Chondrocyte (in vitro differentiated cells): ENCODE data around the gene KMT2D. TPM values are rescaled to one million over a fixed set of nuclear protein-coding genes. Genes with fewer than 3 reads are reported as not detected.

Source experiments
- DNase-seq: peaks from one replicate; pipeline ENCODE4 v3.0.0; 2021; ENCODE audit warnings: mixed read lengths, low spot score
- H3K27ac Mint-ChIP-seq: one replicate; pipeline ENCODE4 v1.8.0; 2021; ENCODE audit warnings: mild to moderate bottlenecking, moderate library complexity, mixed read lengths; ENCODE audit not compliant: unreplicated experiment
- H3K27me3 Mint-ChIP-seq: 2 replicates; pipeline ENCODE4 v1.8.0; 2021; ENCODE audit warnings: low read depth, mixed read lengths
- H3K36me3 Mint-ChIP-seq: 2 replicates; pipeline ENCODE4 v1.8.0; 2021; ENCODE audit warnings: low read depth, mixed read lengths
- H3K4me1 Mint-ChIP-seq: 2 replicates; pipeline ENCODE4 v1.8.0; 2021; ENCODE audit warnings: low read depth, mild to moderate bottlenecking, mixed read lengths
- H3K4me3 Mint-ChIP-seq: one replicate; pipeline ENCODE4 v1.8.0; 2021; ENCODE audit warnings: mild to moderate bottlenecking, moderate library complexity, mixed read lengths; ENCODE audit not compliant: unreplicated experiment
- H3K9me3 Mint-ChIP-seq: 2 replicates; pipeline ENCODE4 v1.8.0; 2021; ENCODE audit warnings: low read depth, mixed read lengths
- total RNA-seq: library from RNA; stranded (reverse); gene quantifications from 3 replicates; pipeline ENCODE4 v1.2.1, GENCODE V29; 2021
- TF ChIP-seq, protein P1 (sequence below): fragments of 200-600 bp; sonication (generic); IDR thresholded peaks from 2 replicates; pipeline ENCODE4 v1.5.0; 2021; ENCODE audit warnings: antibody characterized with exemption, mild to moderate bottlenecking, moderate library complexity

KMT2D gene
- total RNA-seq, 1 donor from 2014 or later = 65.4 TPM

DNA sequence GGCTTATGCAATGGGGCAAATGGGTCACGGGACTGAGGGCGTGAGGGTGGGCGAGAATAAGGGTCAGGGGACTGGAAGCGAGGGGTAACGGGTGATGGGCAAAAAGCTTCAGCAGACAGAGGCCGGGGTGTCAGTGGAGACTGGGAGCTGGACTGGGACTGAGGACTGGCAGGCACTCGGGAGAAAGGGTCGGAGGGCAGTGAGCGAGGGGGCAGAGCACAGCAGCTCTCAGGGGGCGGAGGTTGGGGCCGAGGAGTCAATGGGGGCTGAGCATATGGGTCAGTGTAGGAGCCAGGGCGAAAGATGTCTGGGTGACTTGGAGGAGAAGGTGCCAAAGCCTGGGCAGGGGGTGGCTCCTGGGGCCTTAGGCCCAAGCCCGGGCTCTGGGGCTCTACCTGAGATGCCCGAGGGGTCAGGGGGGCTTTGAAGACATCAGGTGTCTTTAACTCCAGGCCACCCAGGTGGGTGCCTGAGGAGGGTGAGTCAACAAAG lies 20.2 kb downstream of the KMT2D start:
- Mint-ChIP-seq H3K27ac (no peak overlapping the region), H3K27me3 (no peaks in the 10 kb centered on the region), H3K4me3 (no peak overlapping the region), H3K36me3 (peaks cover 48% of the 10 kb centered on the region), H3K4me1 (no peaks in the 10 kb centered on the region), H3K9me3 (no peaks in the 10 kb centered on the region)
- TF ChIP-seq, protein P1, sequence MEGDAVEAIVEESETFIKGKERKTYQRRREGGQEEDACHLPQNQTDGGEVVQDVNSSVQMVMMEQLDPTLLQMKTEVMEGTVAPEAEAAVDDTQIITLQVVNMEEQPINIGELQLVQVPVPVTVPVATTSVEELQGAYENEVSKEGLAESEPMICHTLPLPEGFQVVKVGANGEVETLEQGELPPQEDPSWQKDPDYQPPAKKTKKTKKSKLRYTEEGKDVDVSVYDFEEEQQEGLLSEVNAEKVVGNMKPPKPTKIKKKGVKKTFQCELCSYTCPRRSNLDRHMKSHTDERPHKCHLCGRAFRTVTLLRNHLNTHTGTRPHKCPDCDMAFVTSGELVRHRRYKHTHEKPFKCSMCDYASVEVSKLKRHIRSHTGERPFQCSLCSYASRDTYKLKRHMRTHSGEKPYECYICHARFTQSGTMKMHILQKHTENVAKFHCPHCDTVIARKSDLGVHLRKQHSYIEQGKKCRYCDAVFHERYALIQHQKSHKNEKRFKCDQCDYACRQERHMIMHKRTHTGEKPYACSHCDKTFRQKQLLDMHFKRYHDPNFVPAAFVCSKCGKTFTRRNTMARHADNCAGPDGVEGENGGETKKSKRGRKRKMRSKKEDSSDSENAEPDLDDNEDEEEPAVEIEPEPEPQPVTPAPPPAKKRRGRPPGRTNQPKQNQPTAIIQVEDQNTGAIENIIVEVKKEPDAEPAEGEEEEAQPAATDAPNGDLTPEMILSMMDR = no peak
- peak; percentile 87 for DNase-seq

DNA sequence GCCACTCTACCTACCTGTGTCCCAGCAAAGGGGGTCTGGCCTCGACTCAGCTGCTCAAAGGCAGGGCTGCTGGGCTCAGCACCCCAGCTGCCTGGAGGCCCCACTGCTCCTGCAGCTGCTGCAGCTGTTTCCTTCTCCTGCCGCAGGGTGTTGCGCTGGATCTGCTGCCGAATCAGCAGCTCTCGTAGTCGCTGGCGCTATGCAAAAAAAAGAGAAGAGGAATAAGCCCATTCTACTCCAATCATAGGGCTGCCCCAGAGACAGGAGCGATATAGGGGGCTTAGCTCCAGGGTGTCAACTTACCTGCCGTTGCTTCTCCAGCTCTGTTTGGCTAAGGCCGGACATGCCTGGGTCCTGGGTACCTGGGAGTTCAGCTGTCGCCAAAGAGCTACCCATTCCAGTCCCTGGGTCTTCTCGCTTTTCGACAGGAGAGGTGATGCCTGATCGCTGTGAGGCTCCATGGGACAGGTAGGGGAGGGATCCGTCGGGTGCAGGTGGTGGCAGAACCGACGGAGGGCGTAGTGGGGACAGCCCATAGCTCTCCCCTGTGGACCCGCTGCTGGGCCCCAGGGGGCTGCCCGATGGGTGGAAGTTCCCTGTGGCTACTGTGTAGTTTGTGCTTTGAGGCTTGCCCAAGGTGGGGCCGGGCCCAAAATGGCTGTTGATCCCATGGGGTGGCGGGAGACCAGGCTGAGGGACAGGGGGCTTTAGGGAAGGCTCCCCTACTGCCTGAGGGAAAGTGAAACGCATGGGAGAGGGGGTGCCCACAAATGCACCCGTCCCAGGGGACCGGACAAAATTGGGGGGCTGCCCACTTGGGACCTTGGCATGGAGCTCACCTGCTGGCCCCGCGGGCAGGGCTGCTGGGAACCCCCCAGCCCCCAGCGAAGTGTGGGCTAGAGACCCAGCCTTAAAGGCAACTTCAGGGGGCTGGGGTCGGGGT lies 20.9 kb downstream of the KMT2D start:
- peaks cover 43% of the 10 kb centered on the region for H3K36me3 Mint-ChIP-seq
- peak; percentile 70 for DNase-seq
- TF ChIP-seq, protein P1 = no peak
- no peaks in the 10 kb centered on the region for H3K4me1 Mint-ChIP-seq
- no peaks in the 10 kb centered on the region for H3K9me3 Mint-ChIP-seq
- H3K27me3 Mint-ChIP-seq = no peaks in the 10 kb centered on the region
- no peak overlapping the region for H3K27ac Mint-ChIP-seq
- no peak overlapping the region for H3K4me3 Mint-ChIP-seq

DNA sequence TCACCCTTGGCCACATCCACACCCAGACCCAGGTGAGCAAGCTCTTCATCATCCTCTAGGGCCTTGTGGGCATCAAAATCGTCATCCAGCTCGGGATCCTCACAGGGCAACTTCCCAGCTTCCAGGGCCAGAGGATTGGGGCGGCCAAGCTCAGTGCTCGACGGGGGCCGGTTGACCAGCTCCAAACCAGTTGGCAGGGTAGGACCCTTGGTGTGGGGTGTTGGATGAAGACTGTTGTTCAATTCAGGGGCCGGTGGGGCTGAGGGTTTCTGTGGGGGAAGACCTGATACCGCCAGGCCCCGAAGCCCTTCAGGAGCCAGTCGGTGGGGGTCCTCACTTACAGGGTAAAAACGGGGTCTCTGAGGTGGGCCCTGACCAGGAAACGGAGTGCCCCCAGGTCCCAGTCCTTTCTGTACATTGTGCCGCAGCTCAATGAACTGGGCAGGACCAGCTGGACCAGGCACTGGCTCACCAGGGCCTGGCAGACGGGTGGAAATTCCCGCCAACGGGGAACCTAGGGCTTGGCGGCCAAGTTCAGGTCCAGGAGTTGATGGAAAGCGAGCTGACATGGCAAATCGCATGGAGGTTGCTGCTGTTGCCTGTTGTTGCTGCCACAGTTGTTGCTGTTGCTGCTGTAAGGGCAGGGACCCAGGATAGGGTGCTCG lies 22.2 kb downstream of the KMT2D start:
- no peak overlapping the region for H3K4me3 Mint-ChIP-seq
- TF ChIP-seq, protein P1 = no peak
- no peaks in the 10 kb centered on the region for H3K4me1 Mint-ChIP-seq
- peaks cover 40% of the 10 kb centered on the region for H3K36me3 Mint-ChIP-seq
- no peak for DNase-seq
- no peak overlapping the region for H3K27ac Mint-ChIP-seq
- no peaks in the 10 kb centered on the region for H3K27me3 Mint-ChIP-seq
- no peaks in the 10 kb centered on the region for H3K9me3 Mint-ChIP-seq

DNA sequence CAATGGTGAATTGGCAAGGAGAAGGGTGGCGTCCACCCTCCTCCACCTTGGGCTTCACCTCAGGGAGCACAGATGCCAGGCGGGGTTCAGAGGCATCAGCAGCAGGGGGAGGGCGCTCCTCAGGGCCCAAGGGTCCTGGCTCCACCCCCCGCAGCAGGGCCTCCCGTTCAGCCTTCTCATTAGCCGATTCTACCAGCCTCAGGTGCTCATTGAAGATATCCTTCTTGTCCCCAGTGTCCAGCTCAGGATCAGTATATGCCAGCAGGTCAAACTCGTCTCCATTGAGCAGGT lies 22.7 kb downstream of the KMT2D start:
- no peak for DNase-seq
- Mint-ChIP-seq H3K4me1 (no peaks in the 10 kb centered on the region), H3K36me3 (peaks cover 35% of the 10 kb centered on the region), H3K9me3 (no peaks in the 10 kb centered on the region), H3K27me3 (no peaks in the 10 kb centered on the region), H3K27ac (no peak overlapping the region), H3K4me3 (no peak overlapping the region)
- TF ChIP-seq, protein P1 = no peak

DNA sequence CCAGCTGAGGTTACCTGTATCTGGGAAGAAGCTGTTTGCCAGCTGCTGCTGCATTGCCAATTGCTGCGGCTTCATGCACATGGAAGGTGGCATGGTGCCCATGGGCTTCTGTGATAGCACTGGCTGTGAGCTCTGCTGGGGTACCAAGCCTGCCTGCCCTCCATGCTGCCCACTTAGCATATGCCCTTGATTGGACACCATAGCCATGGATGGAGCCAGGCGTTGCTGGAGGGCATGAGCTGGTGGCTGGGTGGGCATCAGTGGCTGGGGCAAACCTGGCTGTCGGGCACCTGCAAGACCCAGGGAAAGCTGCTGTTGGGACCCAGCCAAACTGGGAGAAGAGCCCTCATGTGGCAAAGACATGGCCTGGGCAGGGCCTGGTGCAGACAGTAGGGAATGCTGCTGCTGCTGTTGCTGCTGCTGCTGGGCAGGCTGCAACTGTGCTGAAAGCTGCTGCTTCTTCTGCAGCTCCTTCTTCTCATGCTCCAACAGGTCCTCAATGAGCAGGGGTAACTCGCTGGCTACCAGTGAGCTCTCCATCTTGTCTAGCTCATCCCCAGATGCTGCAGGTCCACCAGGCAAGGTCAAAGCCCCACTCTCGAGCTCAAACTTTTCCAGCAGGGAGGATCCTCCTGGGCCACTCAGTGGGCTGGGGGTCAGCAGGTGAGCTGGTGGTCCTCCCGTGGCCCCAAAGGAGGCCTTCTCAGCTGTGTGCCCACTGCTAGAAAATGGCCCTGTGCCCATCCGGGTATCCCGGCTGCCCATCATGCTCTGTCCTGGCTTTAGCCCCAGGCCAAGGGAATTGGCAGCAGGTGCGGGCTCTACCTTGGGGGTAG lies 23.3 kb downstream of the KMT2D start:
- H3K4me3 Mint-ChIP-seq = no peak overlapping the region
- no peaks in the 10 kb centered on the region for H3K4me1 Mint-ChIP-seq
- H3K36me3 Mint-ChIP-seq = peaks cover 38% of the 10 kb centered on the region
- no peak overlapping the region for H3K27ac Mint-ChIP-seq
- TF ChIP-seq, protein P1 = no peak
- H3K9me3 Mint-ChIP-seq = no peaks in the 10 kb centered on the region
- peak; percentile 86 for DNase-seq
- no peaks in the 10 kb centered on the region for H3K27me3 Mint-ChIP-seq
